HFFc6 (cell line): ENCODE measurements around the gene FOXJ3. TPM values are rescaled to one million over a fixed set of nuclear protein-coding genes. Genes with fewer than 3 reads are reported as not detected.

Experiments used
- DNase-seq: peaks from one replicate; pipeline ENCODE4 v3.0.0-alpha.2; 2018
- H3K27ac Mint-ChIP-seq: 2 replicates; pipeline ENCODE4 v1.8.0; 2020; ENCODE audit warnings: mild to moderate bottlenecking, mixed read lengths
- H3K27me3 Mint-ChIP-seq: 2 replicates; pipeline ENCODE4 v1.8.0; 2021; ENCODE audit warnings: mild to moderate bottlenecking, moderate library complexity, mixed read lengths; ENCODE audit not compliant: insufficient read depth
- H3K36me3 Mint-ChIP-seq: 2 replicates; pipeline ENCODE4 v1.8.0; 2021; ENCODE audit warnings: low read depth, mixed read lengths
- H3K4me1 Mint-ChIP-seq: 2 replicates; pipeline ENCODE4 v1.8.0; 2020; ENCODE audit warnings: low read depth, mixed read lengths
- H3K4me3 Mint-ChIP-seq: 2 replicates; pipeline ENCODE4 v1.8.0; 2020; ENCODE audit warnings: mild to moderate bottlenecking, moderate library complexity, mixed read lengths
- H3K9me3 Mint-ChIP-seq: 2 replicates; pipeline ENCODE4 v1.8.0; 2020; ENCODE audit warnings: mild to moderate bottlenecking, mixed read lengths
- CTCF ChIP-seq: fragments of 200-600 bp; sonication (generic); IDR thresholded peaks from 2 replicates; pipeline ENCODE4 v1.5.0; 2021; ENCODE audit warnings: antibody characterized with exemption, mild to moderate bottlenecking
- total RNA-seq, 6 experiments: library from RNA; stranded (reverse); fragmentation: NEBNext Ultra II Directional; extraction: Animal tissue kit (Norgen Biotek cat#: 25700); gene quantifications; 2 replicates in 1 of 6; 3 replicates in 5 of 6; pipeline ENCODE4 v1.2.3, GENCODE V29; 2021

The FOXJ3 gene
- total RNA-seq, 6 experiments from 2014 or later, result 24.5 to 31.3 (median 28.9) TPM

GRCh38 chr1:42127767-42128166 is 207.3 kb downstream of the FOXJ3 start:
- H3K4me3 Mint-ChIP-seq, result no peak overlapping the region

More at GRCh38 chr1:42127767-42128166, 207.3 kb downstream of the FOXJ3 start:
- H3K27ac Mint-ChIP-seq, result no peak overlapping the region
- DNase-seq, result no peak
- no peaks in the 10 kb centered on the region for H3K9me3 Mint-ChIP-seq
- TF ChIP-seq CTCF, result no peak
- H3K27me3 Mint-ChIP-seq, result peaks cover 20% of the 10 kb centered on the region
- no peaks in the 10 kb centered on the region for H3K36me3 Mint-ChIP-seq
- H3K4me1 Mint-ChIP-seq, result no peaks in the 10 kb centered on the region

Other genes starting within 250 kb of the FOXJ3 start
- not detected for gene GUCA2B, start 181.8 kb downstream of the FOXJ3 start, total RNA-seq
- gene GUCA2A, start 170.5 kb downstream of the FOXJ3 start, total RNA-seq, result not detected
- not detected for gene RIMKLA, start 45.6 kb upstream of the FOXJ3 start, total RNA-seq
- under 1 TPM in 1 of 6 experiments, not detected in 5; 0.20 TPM for gene ZMYND12, start 120.8 kb upstream of the FOXJ3 start, total RNA-seq
- gene PPCS, start 121.3 kb upstream of the FOXJ3 start, total RNA-seq, result 10 to 100 TPM; 27.6 to 34.8 (median 29.2) TPM
- gene CCDC30, start 128.1 kb upstream of the FOXJ3 start, total RNA-seq, result 1 to 10 TPM in 1 of 6 experiments, under 1 TPM in 5; 0.18 to 1.2 (median 0.31) TPM